HG02623 (cell line): ENCODE measurements around the gene VBP1.
A peak's percentile ranks its signal among the peaks of the same experiment; 100 is the strongest.
"Not testable (repeated sequence)": the region's sequence is repeated elsewhere in the genome, so short reads cannot be mapped to it uniquely, and the experiment has no call there.

Source experiments
- ATAC-seq: cut with Tn5 transposase; IDR thresholded peaks from one replicate; pipeline ENCODE4 v1.9.1; 2021; ENCODE audit warnings: moderate library complexity; ENCODE audit not compliant: unreplicated experiment

Gene VBP1

GRCh38 chrX:155263854-155264628 is 47.8 kb downstream of the VBP1 start, which contains the start of gene RAB39B:
TSS of gene RAB39B (minus strand) at chrX:155264491. CDS start at chrX:155264288, 203 bp downstream.
- ATAC-seq, result peak; percentile 93

- ATAC-seq, result no peak
Observed at GRCh38 chrX:155266439-155266838, 50.2 kb downstream of the VBP1 start.

- ATAC-seq, result not testable (repeated sequence)
Observed at GRCh38 chrX:155267995-155268394, 51.7 kb downstream of the VBP1 start.

GRCh38 chrX:155270969-155271368 is 54.7 kb downstream of the VBP1 start:
- ATAC-seq, result no peak

- no peak for ATAC-seq
Observed at GRCh38 chrX:155279873-155280272, 63.6 kb downstream of the VBP1 start.
